ENCODE results near the gene TM9SF1. TPM values are rescaled to one million over a fixed set of nuclear protein-coding genes. Genes with fewer than 3 reads are reported as not detected.

Gene TM9SF1
- total RNA-seq, 1 experiment from 2014 or later = 31.3 TPM

DNA sequence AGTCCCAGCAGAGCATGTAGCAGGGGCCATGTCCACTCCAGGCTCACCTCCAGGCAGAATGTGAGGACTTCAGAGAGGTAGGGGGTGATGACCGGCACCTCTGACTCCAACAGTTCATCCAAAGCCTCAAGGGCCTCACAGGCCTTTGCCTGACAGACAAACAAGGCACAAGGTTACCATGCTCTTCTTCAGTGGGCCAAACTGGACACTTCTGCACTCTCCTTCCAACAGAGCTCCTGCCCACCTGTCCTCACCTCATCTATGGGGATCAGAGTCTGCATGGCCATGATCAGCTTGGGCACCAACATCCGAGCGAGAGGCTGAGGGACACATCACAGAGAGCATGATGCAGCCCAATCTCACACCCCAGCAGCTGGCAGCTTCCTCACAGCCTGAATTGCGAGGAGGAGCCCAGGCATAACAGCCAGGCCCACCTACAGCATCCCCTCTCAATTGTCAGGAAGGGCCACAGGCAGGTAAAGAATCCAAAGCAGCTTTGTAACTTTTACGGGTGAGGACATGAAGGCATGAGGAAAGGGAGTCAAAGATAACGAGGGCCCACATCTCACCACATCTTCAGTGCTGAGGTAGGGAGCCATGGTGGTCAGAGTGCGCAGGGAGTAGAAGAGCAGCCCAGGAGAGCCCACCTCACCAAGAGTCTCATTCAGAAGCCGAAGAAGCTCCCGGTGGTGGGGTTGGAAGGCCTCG is 8.3 kb downstream of the TM9SF1 start:
- H3K36me3 ChIP-seq (ENCODE audit: insufficient read depth, low read length) = peaks cover 27% of the 10 kb centered on the region; the same call in 1 of the 2 replicates
- no peak for DNase-seq
- peaks cover 26% of the 10 kb centered on the region for H3K4me1 ChIP-seq (ENCODE audit: low read length)
- peak overlapping the region; percentile 96 for H3K4me2 ChIP-seq (ENCODE audit: low read depth, low read length, poor library complexity, severe bottlenecking)
- H3K79me2 ChIP-seq (ENCODE audit: low read length) = peaks cover 36% of the 10 kb centered on the region
- no peak overlapping the region for H2AFZ ChIP-seq (ENCODE audit: low read length)
- no peaks in the 10 kb centered on the region for H3K27me3 ChIP-seq (ENCODE audit: low read length)
- no peaks in the 10 kb centered on the region for H4K20me1 ChIP-seq (ENCODE audit: insufficient read depth, low read depth, low read length)
- H3K9me3 ChIP-seq (ENCODE audit: low read length) = no peaks in the 10 kb centered on the region
- H3K9ac ChIP-seq (ENCODE audit: low read length) = peak overlapping the region; percentile 82
- no peaks in the 10 kb centered on the region for H3K9me2 ChIP-seq (replicated peaks; ENCODE audit: insufficient read depth, low read length)
- peak overlapping the region; percentile 72; the same call in 1 of the 2 replicates for H3K4me3 ChIP-seq (ENCODE audit: low read length)
- no peak overlapping the region for H3K27ac ChIP-seq (ENCODE audit: low read length)

- no peaks in the 10 kb centered on the region for H3K27me3 ChIP-seq (ENCODE audit: low read length)
- H3K79me2 ChIP-seq (ENCODE audit: low read length) = peaks cover 26% of the 10 kb centered on the region
- H3K9me2 ChIP-seq (replicated peaks; ENCODE audit: insufficient read depth, low read length) = no peaks in the 10 kb centered on the region
- peaks cover 18% of the 10 kb centered on the region; the same call in 1 of the 2 replicates for H3K36me3 ChIP-seq (ENCODE audit: insufficient read depth, low read length)
- no peak for DNase-seq
- H2AFZ ChIP-seq (ENCODE audit: low read length) = no peak overlapping the region
- no peak overlapping the region for H3K4me3 ChIP-seq (ENCODE audit: low read length)
- H4K20me1 ChIP-seq (ENCODE audit: insufficient read depth, low read depth, low read length) = no peaks in the 10 kb centered on the region
- H3K27ac ChIP-seq (ENCODE audit: low read length) = no peak overlapping the region
- no peak overlapping the region for H3K9ac ChIP-seq (ENCODE audit: low read length)
- H3K9me3 ChIP-seq (ENCODE audit: low read length) = no peaks in the 10 kb centered on the region
- H3K4me1 ChIP-seq (ENCODE audit: low read length) = peaks cover 26% of the 10 kb centered on the region
- H3K4me2 ChIP-seq (ENCODE audit: low read depth, low read length, poor library complexity, severe bottlenecking) = no peak overlapping the region
Measured at GRCh38 chr14:24185741-24186140, 9.5 kb downstream of the TM9SF1 start.

DNA sequence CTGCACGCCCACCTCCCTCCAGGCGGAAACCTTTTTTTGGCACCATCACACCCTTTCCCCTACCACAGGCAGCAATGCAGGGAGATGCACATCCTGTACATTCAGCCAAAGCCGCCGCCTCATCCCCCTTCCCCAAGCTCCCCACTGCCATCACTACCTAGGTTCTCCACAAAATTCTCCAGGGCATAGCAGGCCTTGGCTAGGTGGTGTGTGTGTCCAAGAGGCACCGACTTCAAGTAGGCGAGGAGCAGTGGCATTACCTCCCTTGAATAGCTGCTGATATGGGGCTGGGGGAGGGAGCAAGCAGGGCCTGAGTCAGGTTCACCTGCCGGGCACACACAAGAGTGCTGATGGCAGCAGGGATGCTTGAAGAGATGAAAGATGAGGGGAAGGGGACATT is 10.2 kb downstream of the TM9SF1 start:
- Histone ChIP-seq H3K9me3 (ENCODE audit: low read length) (no peaks in the 10 kb centered on the region), H3K36me3 (ENCODE audit: insufficient read depth, low read length) (peaks cover 18% of the 10 kb centered on the region), H3K27ac (ENCODE audit: low read length) (no peak overlapping the region), H3K9ac (ENCODE audit: low read length) (no peak overlapping the region), H3K9me2 (replicated peaks; ENCODE audit: insufficient read depth, low read length) (no peaks in the 10 kb centered on the region), H3K4me3 (ENCODE audit: low read length) (no peak overlapping the region), H3K4me1 (ENCODE audit: low read length) (peaks cover 25% of the 10 kb centered on the region), H2AFZ (ENCODE audit: low read length) (no peak overlapping the region), H4K20me1 (ENCODE audit: insufficient read depth, low read depth, low read length) (0 out of 2 replicates have a peak, but pooled peaks cover under 1% of the 10 kb centered on the region), H3K79me2 (ENCODE audit: low read length) (peaks cover 26% of the 10 kb centered on the region), H3K4me2 (ENCODE audit: low read depth, low read length, poor library complexity, severe bottlenecking) (no peak overlapping the region), H3K27me3 (ENCODE audit: low read length) (no peaks in the 10 kb centered on the region)
- DNase-seq = no peak

DNA sequence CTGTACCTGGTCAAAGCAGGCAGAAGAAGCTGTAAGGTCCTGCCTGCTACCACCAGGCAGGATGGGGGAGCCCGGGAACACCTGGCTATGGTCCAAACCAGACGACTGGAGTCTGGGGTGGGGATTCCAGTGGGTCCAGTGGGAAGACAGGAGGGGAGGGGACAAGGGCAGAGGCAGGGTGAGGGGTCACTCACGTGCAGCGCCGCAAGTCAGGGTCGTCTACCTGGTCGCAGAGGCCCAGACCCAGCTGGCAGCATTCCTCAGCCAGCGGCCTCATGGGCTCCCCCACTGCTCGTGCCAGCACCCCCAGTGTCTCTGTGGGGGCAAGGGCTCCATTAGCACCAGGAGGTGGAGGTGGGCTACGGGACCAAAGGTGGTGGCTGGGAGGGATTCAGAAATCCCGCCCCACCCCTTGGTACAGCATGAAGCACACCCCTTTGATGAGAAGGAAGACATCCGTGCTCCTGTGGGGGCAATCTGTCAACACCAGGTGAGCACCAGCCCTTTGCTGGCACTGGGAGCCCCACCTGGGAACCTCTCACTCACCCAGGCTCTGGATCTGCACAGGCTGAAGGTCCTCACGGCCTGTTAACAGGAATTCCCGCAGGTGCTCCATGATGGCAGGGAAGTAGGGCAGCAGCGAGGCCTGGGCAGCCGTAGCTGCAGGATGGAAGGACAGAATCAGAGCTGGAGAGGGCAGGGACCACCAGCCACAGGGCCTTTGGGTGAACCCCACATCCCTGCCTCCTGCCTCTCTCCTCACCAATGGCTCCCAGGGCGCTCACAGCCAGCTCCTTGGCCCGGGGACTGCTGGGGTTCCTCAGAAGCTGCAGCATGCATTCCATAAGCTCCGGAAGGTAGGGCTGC is 10.9 kb downstream of the TM9SF1 start:
- H3K4me1 ChIP-seq (ENCODE audit: low read length) = peaks cover 18% of the 10 kb centered on the region

GRCh38 chr14:24183014-24183481 is 12.2 kb downstream of the TM9SF1 start:
- H3K9me3 ChIP-seq (ENCODE audit: low read length) = no peaks in the 10 kb centered on the region
- no peak for DNase-seq
- H4K20me1 ChIP-seq (ENCODE audit: insufficient read depth, low read depth, low read length) = 0 out of 2 replicates have a peak, but pooled peaks cover 4% of the 10 kb centered on the region
- H3K4me1 ChIP-seq (ENCODE audit: low read length) = peaks cover 12% of the 10 kb centered on the region
- no peak overlapping the region for H3K9ac ChIP-seq (ENCODE audit: low read length)
- H3K4me3 ChIP-seq (ENCODE audit: low read length) = no peak overlapping the region
- H3K79me2 ChIP-seq (ENCODE audit: low read length) = peaks cover 22% of the 10 kb centered on the region
- H3K27ac ChIP-seq (ENCODE audit: low read length) = no peak overlapping the region
- H2AFZ ChIP-seq (ENCODE audit: low read length) = no peak overlapping the region
- H3K4me2 ChIP-seq (ENCODE audit: low read depth, low read length, poor library complexity, severe bottlenecking) = no peak overlapping the region
- H3K36me3 ChIP-seq (ENCODE audit: insufficient read depth, low read length) = peaks cover 34% of the 10 kb centered on the region
- H3K9me2 ChIP-seq (replicated peaks; ENCODE audit: insufficient read depth, low read length) = no peaks in the 10 kb centered on the region
- no peaks in the 10 kb centered on the region for H3K27me3 ChIP-seq (ENCODE audit: low read length)

More for the DNA sequence above, 10.9 kb downstream of the TM9SF1 start:
- Histone ChIP-seq H3K4me2 (ENCODE audit: low read depth, low read length, poor library complexity, severe bottlenecking) (no peak overlapping the region), H3K9me3 (ENCODE audit: low read length) (no peaks in the 10 kb centered on the region), H3K36me3 (ENCODE audit: insufficient read depth, low read length) (peaks cover 24% of the 10 kb centered on the region), H4K20me1 (ENCODE audit: insufficient read depth, low read depth, low read length) (0 out of 2 replicates have a peak, but pooled peaks cover 4% of the 10 kb centered on the region), H3K9me2 (replicated peaks; ENCODE audit: insufficient read depth, low read length) (no peaks in the 10 kb centered on the region), H2AFZ (ENCODE audit: low read length) (no peak overlapping the region), H3K27ac (ENCODE audit: low read length) (no peak overlapping the region), H3K79me2 (ENCODE audit: low read length) (peaks cover 26% of the 10 kb centered on the region), H3K27me3 (ENCODE audit: low read length) (no peaks in the 10 kb centered on the region), H3K4me3 (ENCODE audit: low read length) (no peak overlapping the region), H3K9ac (ENCODE audit: low read length) (no peak overlapping the region)
- no peak for DNase-seq

DNA sequence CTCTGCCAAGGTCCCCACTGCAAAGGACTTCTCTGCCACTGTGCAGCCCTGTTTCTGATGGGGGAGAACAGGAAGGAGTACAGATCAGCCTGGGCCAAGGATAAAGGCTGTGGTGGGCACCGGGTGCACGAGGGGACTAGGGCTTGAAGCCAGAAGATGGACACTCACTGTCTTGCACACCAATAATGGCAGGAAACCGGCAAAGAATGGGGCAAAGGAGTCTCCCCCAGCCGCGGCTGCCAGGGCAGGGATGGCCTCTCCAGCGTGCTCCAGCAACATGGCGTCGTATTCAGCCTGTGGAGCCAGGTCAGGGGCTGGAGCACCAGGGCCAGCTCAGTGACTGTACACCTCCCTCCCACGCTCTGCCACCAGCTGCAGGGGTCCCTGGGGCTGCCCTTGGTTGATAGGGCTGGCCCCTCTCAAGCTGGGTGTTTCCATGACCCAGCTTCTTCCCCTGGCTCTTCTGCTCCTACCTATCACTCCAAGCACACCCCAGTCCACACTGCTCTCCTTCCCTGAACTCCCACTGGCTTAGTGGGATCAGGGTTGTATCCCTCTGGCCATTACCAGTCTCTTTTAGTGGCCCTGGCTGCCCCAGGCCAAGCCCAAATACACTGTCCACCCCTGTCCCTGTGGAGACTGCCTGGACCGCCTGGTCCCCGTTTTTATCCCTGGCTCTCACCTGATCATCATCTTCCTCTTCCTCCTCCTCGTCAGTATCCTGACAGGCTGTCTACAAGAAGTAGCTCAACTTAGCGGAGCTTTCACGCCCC is 12.9 kb downstream of the TM9SF1 start:
- peaks cover 14% of the 10 kb centered on the region for H3K79me2 ChIP-seq (ENCODE audit: low read length)
- no peak overlapping the region for H3K9ac ChIP-seq (ENCODE audit: low read length)
- H3K36me3 ChIP-seq (ENCODE audit: insufficient read depth, low read length) = peaks cover 39% of the 10 kb centered on the region
- H4K20me1 ChIP-seq (ENCODE audit: insufficient read depth, low read depth, low read length) = 0 out of 2 replicates have a peak, but pooled peaks cover 4% of the 10 kb centered on the region
- H2AFZ ChIP-seq (ENCODE audit: low read length) = no peak overlapping the region
- H3K27ac ChIP-seq (ENCODE audit: low read length) = no peak overlapping the region
- DNase-seq = no peak
- no peaks in the 10 kb centered on the region for H3K9me2 ChIP-seq (replicated peaks; ENCODE audit: insufficient read depth, low read length)
- no peaks in the 10 kb centered on the region for H3K9me3 ChIP-seq (ENCODE audit: low read length)
- H3K4me2 ChIP-seq (ENCODE audit: low read depth, low read length, poor library complexity, severe bottlenecking) = no peak overlapping the region
- no peaks in the 10 kb centered on the region for H3K27me3 ChIP-seq (ENCODE audit: low read length)
- no peak overlapping the region for H3K4me3 ChIP-seq (ENCODE audit: low read length)
- H3K4me1 ChIP-seq (ENCODE audit: low read length) = peaks cover 5% of the 10 kb centered on the region

DNA sequence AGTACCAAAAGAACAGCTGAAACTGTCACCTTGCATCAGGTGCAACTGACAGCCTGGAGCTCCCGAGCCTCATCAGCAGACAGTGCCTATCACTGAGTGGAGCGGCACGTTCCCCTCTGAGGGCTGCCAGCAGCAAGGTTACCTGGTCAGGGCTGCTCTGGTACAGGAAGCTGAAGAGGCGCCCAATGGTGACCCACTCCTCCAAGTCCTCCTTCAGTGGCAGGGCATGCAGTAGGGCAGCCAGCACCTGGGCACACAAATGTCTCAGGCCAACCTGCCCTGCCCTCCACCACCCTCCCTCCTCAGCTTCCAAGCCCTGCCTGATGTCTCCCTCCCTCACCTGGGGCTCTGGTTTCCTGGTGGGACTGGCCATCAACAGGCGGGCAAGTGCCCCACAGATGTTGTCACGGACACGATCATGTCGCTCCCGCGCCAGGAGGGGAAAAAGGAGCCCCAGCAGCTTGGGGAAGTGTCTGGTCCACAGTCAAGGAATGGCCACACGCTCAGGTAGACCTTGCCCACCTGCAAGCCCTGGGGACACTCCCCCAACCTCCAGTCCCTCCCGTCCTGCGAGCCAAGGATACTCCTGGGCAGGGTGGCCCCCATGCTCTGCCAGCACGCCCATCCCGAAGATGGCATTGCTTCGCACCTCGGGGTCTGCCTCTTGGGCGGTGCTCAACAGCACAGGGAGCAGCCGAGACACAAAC is 13.7 kb downstream of the TM9SF1 start:
- Histone ChIP-seq H3K9ac (ENCODE audit: low read length) (no peak overlapping the region), H2AFZ (ENCODE audit: low read length) (no peak overlapping the region), H3K27ac (ENCODE audit: low read length) (no peak overlapping the region), H3K9me2 (replicated peaks; ENCODE audit: insufficient read depth, low read length) (no peaks in the 10 kb centered on the region), H3K9me3 (ENCODE audit: low read length) (no peaks in the 10 kb centered on the region), H4K20me1 (ENCODE audit: insufficient read depth, low read depth, low read length) (0 out of 2 replicates have a peak, but pooled peaks cover 4% of the 10 kb centered on the region), H3K27me3 (ENCODE audit: low read length) (no peaks in the 10 kb centered on the region), H3K4me3 (ENCODE audit: low read length) (no peak overlapping the region), H3K4me2 (ENCODE audit: low read depth, low read length, poor library complexity, severe bottlenecking) (no peak overlapping the region), H3K79me2 (ENCODE audit: low read length) (peaks cover 6% of the 10 kb centered on the region; the same call in 1 of the 2 replicates), H3K4me1 (ENCODE audit: low read length) (no peaks in the 10 kb centered on the region), H3K36me3 (ENCODE audit: insufficient read depth, low read length) (peaks cover 45% of the 10 kb centered on the region)
- no peak for DNase-seq
